Measurements from ENCODE around the gene MTA3.
"Not testable (repeated sequence)": the region's sequence is repeated elsewhere in the genome, so short reads cannot be mapped to it uniquely, and the experiment has no call there.

Gene MTA3

GRCh38 chr2:42725657-42726056 is 157.2 kb downstream of the MTA3 start:
- in situ Hi-C loops (cut with MboI; ENCODE audit: low sequenced_read_pairs), result no loop called here

GRCh38 chr2:42726680-42727079 is 158.2 kb downstream of the MTA3 start:
- in situ Hi-C loops (cut with MboI; ENCODE audit: low sequenced_read_pairs), result no loop called here

- in situ Hi-C loops (cut with MboI; ENCODE audit: low sequenced_read_pairs), result not testable (repeated sequence)
Observed at GRCh38 chr2:42731316-42731715, 162.9 kb downstream of the MTA3 start.

GRCh38 chr2:42733852-42734251 is 165.4 kb downstream of the MTA3 start:
- in situ Hi-C loops (cut with MboI; ENCODE audit: low sequenced_read_pairs), result no loop called here

- in situ Hi-C loops (cut with MboI; ENCODE audit: low sequenced_read_pairs), result no loop called here
Observed at GRCh38 chr2:42736598-42737322, 168.3 kb downstream of the MTA3 start.

- in situ Hi-C loops (cut with MboI; ENCODE audit: low sequenced_read_pairs), result no loop called here
Observed at GRCh38 chr2:42741140-42741539, 172.7 kb downstream of the MTA3 start.

- in situ Hi-C loops (cut with MboI; ENCODE audit: low sequenced_read_pairs), result no loop called here
Observed at GRCh38 chr2:42742740-42743658, 174.6 kb downstream of the MTA3 start.

GRCh38 chr2:42743659-42743990 is 175.2 kb downstream of the MTA3 start:
- in situ Hi-C loops (cut with MboI; ENCODE audit: low sequenced_read_pairs), result no loop called here

- in situ Hi-C loops (cut with MboI; ENCODE audit: low sequenced_read_pairs), result no loop called here
Observed at GRCh38 chr2:42744545-42745082, 176.2 kb downstream of the MTA3 start.

GRCh38 chr2:42747422-42747821 is 179.0 kb downstream of the MTA3 start:
- in situ Hi-C loops (cut with MboI; ENCODE audit: low sequenced_read_pairs), result no loop called here

- in situ Hi-C loops (cut with MboI; ENCODE audit: low sequenced_read_pairs), result no loop called here
Observed at GRCh38 chr2:42748840-42749239, 180.4 kb downstream of the MTA3 start.

GRCh38 chr2:42752314-42752713 is 183.9 kb downstream of the MTA3 start:
- in situ Hi-C loops (cut with MboI; ENCODE audit: low sequenced_read_pairs), result no loop called here

- in situ Hi-C loops (cut with MboI; ENCODE audit: low sequenced_read_pairs), result no loop called here
Observed at GRCh38 chr2:42752816-42753813, 184.7 kb downstream of the MTA3 start.

- in situ Hi-C loops (cut with MboI; ENCODE audit: low sequenced_read_pairs), result no loop called here
Observed at GRCh38 chr2:42754021-42754775, 185.8 kb downstream of the MTA3 start.

- in situ Hi-C loops (cut with MboI; ENCODE audit: low sequenced_read_pairs), result no loop called here
Observed at GRCh38 chr2:42754776-42755140, 186.3 kb downstream of the MTA3 start.

- in situ Hi-C loops (cut with MboI; ENCODE audit: low sequenced_read_pairs), result no loop called here
Observed at GRCh38 chr2:42755191-42755880, 186.9 kb downstream of the MTA3 start.

GRCh38 chr2:42756150-42756775 is 187.8 kb downstream of the MTA3 start:
- in situ Hi-C loops (cut with MboI; ENCODE audit: low sequenced_read_pairs), result no loop called here

GRCh38 chr2:42756966-42757513 is 188.6 kb downstream of the MTA3 start:
- in situ Hi-C loops (cut with MboI; ENCODE audit: low sequenced_read_pairs), result no loop called here

Data from hTERT RPE-1 (cell line).